GM15510 (cell line): Measurements from ENCODE around the gene MYLIP.

Experiments
- POLR2A ChIP-seq: IDR thresholded peaks from 3 replicates; pipeline ENCODE4 v1.6.1; 2011; ENCODE audit warnings: borderline replicate concordance; ENCODE audit not compliant: insufficient read length; ENCODE audit errors: extremely low read depth

The MYLIP gene

DNA sequence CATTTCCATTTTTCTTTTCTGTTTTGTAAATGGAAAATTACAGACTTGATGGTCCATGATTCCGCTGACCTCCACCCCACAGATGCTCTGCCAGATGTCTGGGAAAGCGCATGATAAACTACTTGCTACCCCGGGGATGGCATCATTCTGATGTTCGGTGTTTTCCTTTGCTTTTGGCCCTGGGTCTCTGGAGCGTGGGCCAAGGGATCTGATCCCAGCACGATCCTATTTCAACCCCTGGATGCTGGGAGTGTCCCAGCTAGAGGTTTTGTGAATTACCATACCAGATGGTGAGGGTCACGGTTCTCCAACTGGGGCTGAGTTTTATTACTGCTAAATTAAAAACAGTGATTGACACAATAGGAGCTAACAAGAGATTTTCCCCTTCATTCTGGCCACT lies 25.2 kb upstream of the MYLIP start:
- TF ChIP-seq POLR2A, result no peak

- TF ChIP-seq POLR2A, result no peak
Measured at GRCh38 chr6:16104624-16105433, 24.1 kb upstream of the MYLIP start.

- TF ChIP-seq POLR2A, result no peak
Measured at GRCh38 chr6:16105854-16106253, 23.0 kb upstream of the MYLIP start.

DNA sequence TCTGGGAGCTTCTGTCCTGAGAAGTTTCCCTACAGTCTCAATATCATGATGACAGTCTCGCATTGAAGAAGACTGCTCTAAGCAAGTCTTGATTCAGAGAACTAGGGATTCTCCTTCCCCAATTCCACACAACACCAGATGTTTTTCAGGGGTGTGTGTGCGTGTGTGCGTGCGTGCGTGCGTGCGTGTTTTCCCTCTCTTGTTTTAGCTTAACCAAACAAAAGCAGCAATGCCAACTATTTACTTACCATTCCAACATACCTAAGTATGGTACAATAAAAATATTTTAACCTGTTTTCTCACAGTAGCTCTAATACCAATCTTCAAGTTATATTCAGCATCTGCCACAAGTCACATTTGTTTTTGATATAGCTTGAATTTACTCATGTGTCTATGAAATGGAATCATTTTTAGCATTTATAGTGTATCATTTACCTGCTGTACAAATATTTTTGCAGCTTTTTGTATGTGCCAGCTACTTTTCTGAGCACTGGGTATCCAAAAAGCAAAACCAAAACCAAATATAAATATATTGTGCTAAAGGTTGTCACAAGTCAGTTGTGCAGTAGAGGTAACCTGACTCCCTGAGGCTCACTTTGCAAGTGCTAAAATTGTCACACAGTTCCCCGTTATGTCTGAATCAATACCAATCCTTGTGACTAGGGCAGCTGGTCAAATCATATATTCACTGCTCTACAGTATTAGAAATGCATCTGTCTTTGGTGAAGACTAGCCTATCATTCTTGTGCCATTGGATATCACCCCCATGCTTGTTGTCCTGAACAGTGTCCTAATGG lies 21.7 kb upstream of the MYLIP start:
- TF ChIP-seq POLR2A, result no peak

DNA sequence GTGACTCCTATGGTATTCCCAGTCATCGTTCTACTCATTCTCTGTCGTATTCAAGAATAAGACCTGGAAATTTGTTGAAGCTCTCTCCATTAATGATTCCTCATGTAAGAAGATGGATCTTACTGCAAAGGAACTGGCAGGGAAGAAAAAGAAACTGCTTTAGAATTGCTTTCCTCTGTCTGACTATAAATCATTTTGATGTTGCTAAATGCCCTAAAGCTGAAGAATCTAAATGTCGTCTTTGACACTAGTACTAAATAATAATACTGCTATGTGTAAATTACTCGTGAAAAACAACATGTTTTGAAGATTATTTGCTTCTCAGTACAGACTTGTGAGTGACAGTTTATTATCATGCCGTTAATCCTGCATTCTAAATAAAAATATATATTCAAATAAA lies 20.5 kb upstream of the MYLIP start:
- no peak for TF ChIP-seq POLR2A

DNA sequence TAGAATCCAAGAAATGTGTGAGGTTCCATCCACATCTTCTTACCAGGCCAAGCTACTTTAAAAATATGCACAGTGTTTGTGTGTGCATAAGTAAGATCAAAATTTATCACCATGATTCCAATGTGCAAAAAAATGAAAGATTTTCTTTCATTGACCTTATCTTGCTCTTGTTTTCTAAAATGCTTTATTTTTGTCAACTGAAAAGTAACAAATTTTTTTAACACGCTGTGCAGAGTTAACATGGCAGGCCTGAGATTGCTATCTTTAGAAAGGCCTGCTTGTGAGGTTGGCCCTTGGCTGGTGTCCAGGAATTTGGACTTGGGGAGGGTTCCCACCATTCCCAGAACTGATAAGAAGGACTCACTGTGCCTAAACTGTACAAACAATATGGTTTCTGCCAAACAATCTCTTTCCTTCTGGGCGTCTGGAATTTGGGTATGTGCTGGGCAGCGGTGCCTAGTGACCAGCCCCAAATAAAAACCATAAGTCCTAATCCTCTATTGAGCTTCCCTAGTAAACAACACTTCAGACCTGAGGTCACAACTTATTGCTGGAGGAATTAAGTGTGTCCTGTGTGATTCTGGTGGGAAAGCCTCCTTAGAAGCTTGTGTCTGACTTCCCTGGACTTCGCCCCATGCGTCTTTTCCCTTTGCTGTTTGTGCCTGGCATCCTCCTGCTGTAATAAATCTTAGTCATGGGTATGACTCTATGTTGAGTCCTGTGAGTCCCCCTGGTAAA lies 19.8 kb upstream of the MYLIP start:
- TF ChIP-seq POLR2A, result no peak

DNA sequence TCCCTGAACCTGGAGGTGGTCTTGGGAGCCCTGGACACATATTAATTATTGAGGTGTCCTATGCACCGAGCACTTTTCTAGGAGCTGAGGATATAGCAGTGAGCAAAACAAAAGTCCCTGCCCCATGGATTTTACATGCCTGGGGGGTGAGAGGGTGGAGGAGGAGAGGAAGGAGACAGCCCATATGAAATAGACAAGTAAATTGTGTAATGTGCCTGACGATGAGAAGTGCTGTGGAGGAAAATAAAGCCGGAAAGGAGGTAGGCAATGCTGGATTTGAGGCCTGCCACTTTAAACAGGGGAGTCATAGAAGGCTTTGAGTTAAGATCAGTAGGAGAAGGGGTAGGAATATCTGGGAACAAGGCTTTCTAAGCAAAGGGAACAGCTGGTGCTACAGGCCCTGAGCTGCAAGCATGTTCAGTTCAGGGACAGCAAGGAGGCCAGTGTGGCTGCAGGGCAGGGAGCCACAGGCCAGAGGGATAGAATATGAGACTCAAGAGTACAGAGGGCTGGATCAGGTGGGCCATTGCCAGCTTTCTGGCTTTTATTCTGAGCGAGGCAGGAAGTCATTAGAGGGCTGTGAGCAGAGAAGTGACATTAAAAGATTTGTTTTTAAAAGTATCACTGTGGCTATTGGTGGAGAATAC lies 19.1 kb upstream of the MYLIP start:
- no peak for TF ChIP-seq POLR2A

- TF ChIP-seq POLR2A, result no peak
Measured at GRCh38 chr6:16118825-16119224, 10.1 kb upstream of the MYLIP start.

GRCh38 chr6:16121339-16121738 lies 7.5 kb upstream of the MYLIP start:
- TF ChIP-seq POLR2A, result no peak

- TF ChIP-seq POLR2A, result no peak
Measured at GRCh38 chr6:16122197-16122596, 6.7 kb upstream of the MYLIP start.

GRCh38 chr6:16124198-16125180 lies 4.4 kb upstream of the MYLIP start:
- TF ChIP-seq POLR2A, result no peak

DNA sequence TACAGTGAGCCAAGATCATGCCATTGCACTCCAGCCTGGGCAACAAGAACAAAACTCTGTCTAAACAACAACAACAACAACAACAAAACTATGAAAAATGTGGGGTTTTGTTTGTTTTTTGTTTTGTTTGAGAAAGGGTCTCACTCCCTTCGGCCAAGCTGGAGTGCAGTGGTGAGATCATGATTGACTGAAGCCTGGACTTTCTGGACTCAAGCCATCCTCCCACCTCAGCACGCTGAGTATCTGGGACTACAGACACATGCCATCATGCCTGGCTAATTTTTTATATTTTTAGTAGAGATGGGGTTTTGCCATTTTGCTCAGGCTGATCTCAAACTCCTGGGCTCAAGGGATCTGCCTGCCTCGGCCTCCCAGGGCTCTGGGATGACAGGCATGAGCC lies 2.8 kb upstream of the MYLIP start:
- TF ChIP-seq POLR2A, result no peak

- TF ChIP-seq POLR2A, result no peak
Measured at GRCh38 chr6:16126861-16127260, 2.0 kb upstream of the MYLIP start.

GRCh38 chr6:16127471-16127870 lies 1.4 kb upstream of the MYLIP start:
- no peak for TF ChIP-seq POLR2A
